Naive B cell (primary cell): Measurements from ENCODE around the gene VSIG1. TPM values are rescaled to one million over a fixed set of nuclear protein-coding genes. Genes with fewer than 3 reads are reported as not detected.

Source experiments
- ATAC-seq, 2 donors: fragments of 150-1000 bp; cut with Tn5 transposase; 2 replicates each; pipeline ENCODE4 v1.10.0; 2021; ENCODE audit warnings: low read depth in 2 of 2, mild to moderate bottlenecking in 2 of 2, moderate library complexity in 2 of 2
- DNase-seq: peaks from one replicate; pipeline ENCODE4 v3.0.0; 2022
- H3K27ac Mint-ChIP-seq, 6 donors: one replicate each; pipeline ENCODE4 v1.8.0; 2020 to 2022; ENCODE audit warnings: mild to moderate bottlenecking in 6 of 6, mixed read lengths in 6 of 6, moderate library complexity in 5 of 6, inconsistent platforms in 2 of 6
- H3K27me3 Mint-ChIP-seq, 3 donors: one replicate each; pipeline ENCODE4 v1.8.0; 2021 to 2022; ENCODE audit warnings: mixed read lengths in 3 of 3, mild to moderate bottlenecking in 1 of 3
- H3K36me3 Mint-ChIP-seq, 2 donors: one replicate each; pipeline ENCODE4 v1.8.0; 2020 to 2022; ENCODE audit warnings: mixed read lengths in 2 of 2, inconsistent platforms in 1 of 2, mild to moderate bottlenecking in 1 of 2
- H3K4me1 Mint-ChIP-seq, 3 donors: one replicate each; pipeline ENCODE4 v1.8.0; 2020 to 2022; ENCODE audit warnings: mixed read lengths in 3 of 3, inconsistent platforms in 1 of 3, mild to moderate bottlenecking in 1 of 3, moderate library complexity in 1 of 3
- H3K4me3 Mint-ChIP-seq, 8 donors: one replicate each; pipeline ENCODE4 v1.8.0; 2020 to 2022; ENCODE audit warnings: mild to moderate bottlenecking in 8 of 8, mixed read lengths in 8 of 8, moderate library complexity in 8 of 8, inconsistent platforms in 2 of 8
- H3K9me3 Mint-ChIP-seq, 7 donors: one replicate each; pipeline ENCODE4 v1.8.0; 2020 to 2022; ENCODE audit warnings: mixed read lengths in 7 of 7, mild to moderate bottlenecking in 5 of 7, inconsistent platforms in 2 of 7, moderate library complexity in 1 of 7
- polyA plus RNA-seq, 6 donors: library from polyadenylated mRNA; unstranded; fragments of 300-500 nt; fragmentation: Illumina TruSeq; gene quantifications; one replicate each; pipeline ENCODE4 v1.2.3, GENCODE V29; 2021; ENCODE audit warnings: low read depth in 6 of 6

Gene VSIG1
- under 1 TPM in 5 of 6 donors, not detected in 1; 0.09 to 0.80 (median 0.38) TPM for polyA plus RNA-seq

DNA sequence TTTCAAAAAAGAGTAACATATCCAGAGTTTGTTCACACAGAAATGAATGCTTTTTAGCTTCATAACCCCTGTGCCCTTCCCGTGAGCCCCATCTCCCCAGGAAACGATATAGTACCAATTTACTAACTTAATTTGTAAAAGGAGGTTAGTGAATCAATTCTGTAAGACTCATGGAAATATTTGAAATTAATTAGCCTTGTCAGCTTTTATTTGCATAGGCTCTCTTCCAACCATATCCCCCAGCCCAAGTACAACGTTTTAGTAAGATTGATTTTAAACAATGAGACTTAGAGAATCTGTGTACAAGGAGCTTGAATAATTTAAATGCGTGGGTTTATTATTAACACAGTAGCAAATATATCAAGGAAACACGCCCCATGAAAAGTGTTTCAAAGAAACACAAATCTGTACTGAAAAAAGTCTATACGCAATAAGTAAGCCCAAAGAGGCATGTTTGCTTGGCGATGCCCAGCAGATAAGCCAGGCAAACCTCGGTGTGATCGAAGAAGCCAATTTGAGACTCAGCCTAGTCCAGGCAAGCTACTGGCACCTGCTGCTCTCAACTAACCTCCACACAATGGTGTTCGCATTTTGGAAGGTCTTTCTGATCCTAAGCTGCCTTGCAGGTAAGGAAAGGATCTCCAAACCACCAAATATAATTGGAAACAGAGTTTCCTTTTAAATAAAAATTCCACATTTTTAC is at the start of gene VSIG1:
Gene VSIG1 (plus strand): TSS at position 512 of the 703 bp plus-strand sequence. CDS start 66 bp downstream, at position 578.
- ATAC-seq (no peak), DNase-seq (no peak)
- Mint-ChIP-seq H3K4me3 (no peak within 1 kb of the TSS), H3K9me3 (no peaks in the 10 kb centered on the region), H3K27ac (no peak within 1 kb of the TSS), H3K4me1 (no peaks in the 10 kb centered on the region), H3K27me3 (peaks cover 4 to 16% (median 10%) of the 10 kb centered on the region in 3 donors), H3K36me3 (no peaks in the 10 kb centered on the region)

GRCh38 chrX:107996124-107996523 is 48.7 kb upstream of the VSIG1 start:
- H3K27ac Mint-ChIP-seq, result no peak overlapping the region

DNA sequence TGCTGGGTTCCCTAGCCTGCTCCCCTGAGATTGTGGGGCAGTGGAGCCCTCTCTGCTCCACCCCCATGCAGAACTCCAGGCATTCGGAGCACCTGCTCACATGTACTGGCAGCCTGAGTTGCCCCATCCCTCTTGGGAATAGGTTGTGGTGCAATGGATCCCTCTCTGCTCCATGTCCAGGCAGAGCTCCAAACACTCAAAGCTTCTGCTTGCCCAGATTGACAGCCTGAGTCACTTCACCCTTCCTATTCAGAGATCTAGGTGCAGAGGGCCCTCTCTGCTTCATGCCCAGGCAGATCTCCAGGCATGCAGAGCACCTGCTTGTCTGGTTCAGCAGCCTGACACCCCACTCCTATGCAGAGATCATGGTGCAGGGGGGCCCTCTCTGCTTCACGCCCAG is 44.1 kb upstream of the VSIG1 start:
- H3K4me3 Mint-ChIP-seq, result no peak overlapping the region
- DNase-seq (no peak), ATAC-seq (no peak)
- no peaks in the 10 kb centered on the region for H3K4me1 Mint-ChIP-seq
- peaks cover 4 to 7% of the 10 kb centered on the region in 2 donors for H3K36me3 Mint-ChIP-seq
- H3K27me3 Mint-ChIP-seq, result peaks cover 5 to 8% (median 8%) of the 10 kb centered on the region in 3 donors
- H3K9me3 Mint-ChIP-seq, result peaks cover 1 to 15% (median 11%) of the 10 kb centered on the region in 7 donors
- peak overlapping the region in 1 of 6 donors; percentile 15 for H3K27ac Mint-ChIP-seq

More at GRCh38 chrX:107996124-107996523, 48.7 kb upstream of the VSIG1 start:
- ATAC-seq, result no peak
- no peak for DNase-seq
- Mint-ChIP-seq H3K9me3 (peaks cover 1 to 16% (median 7%) of the 10 kb centered on the region in 7 donors), H3K36me3 (peaks cover 4 to 7% of the 10 kb centered on the region in 2 donors), H3K4me1 (no peaks in the 10 kb centered on the region), H3K27me3 (peaks cover 0 to 28% (median 7%) of the 10 kb centered on the region in 3 donors), H3K4me3 (no peak overlapping the region)

DNA sequence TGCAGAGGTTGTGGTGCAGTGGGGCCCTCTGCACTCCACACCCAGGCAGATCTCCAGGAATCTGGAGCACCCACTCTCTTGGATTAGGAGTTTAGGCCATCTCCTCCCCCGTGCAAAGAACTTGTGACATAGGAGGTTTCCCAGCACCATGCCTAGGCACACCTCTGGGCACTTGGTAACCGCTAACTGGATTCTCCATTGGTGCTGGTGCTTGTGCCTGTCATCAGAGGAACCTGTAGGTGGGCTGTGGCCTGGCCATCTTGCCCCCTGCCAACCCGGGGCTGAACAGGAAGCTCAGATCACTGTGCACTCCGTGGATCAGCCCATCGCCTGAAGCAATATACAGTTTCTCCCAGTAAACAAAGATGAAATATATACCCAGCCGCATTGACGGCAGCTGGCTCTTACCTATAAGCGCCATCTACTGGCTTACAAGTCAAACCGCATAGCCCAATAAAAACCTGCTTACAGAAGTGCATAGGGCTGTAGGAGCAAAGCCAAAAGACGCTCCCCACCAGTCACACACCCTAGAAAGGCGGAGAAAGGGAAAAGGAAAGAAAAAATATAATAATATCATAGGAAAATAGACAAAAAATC is 43.5 kb upstream of the VSIG1 start:
- DNase-seq (no peak), ATAC-seq (peak in 1 of 2 donors; percentile 34)
- H3K27ac Mint-ChIP-seq, result no peak overlapping the region
- H3K4me3 Mint-ChIP-seq, result no peak overlapping the region
- H3K36me3 Mint-ChIP-seq, result peaks cover 4 to 7% of the 10 kb centered on the region in 2 donors
- H3K27me3 Mint-ChIP-seq, result peaks cover 5 to 8% (median 8%) of the 10 kb centered on the region in 3 donors
- no peaks in the 10 kb centered on the region for H3K4me1 Mint-ChIP-seq
- H3K9me3 Mint-ChIP-seq, result peaks cover 1 to 13% (median 10%) of the 10 kb centered on the region in 7 donors

GRCh38 chrX:108018656-108019381 is 26.0 kb upstream of the VSIG1 start:
- peaks cover 0 to 9% (median 7%) of the 10 kb centered on the region in 7 donors for H3K9me3 Mint-ChIP-seq
- peaks cover 0 to 8% (median 7%) of the 10 kb centered on the region in 3 donors for H3K4me1 Mint-ChIP-seq
- H3K27me3 Mint-ChIP-seq, result peaks cover 0 to 26% (median 4%) of the 10 kb centered on the region in 3 donors
- ATAC-seq (peak; percentile 44 to 62), DNase-seq (no peak)
- H3K27ac Mint-ChIP-seq, result peak overlapping the region in 2 of 6 donors; percentile 15 to 82
- H3K4me3 Mint-ChIP-seq, result peak overlapping the region in 5 of 8 donors; percentile 40 to 56 (median 49)
- no peaks in the 10 kb centered on the region for H3K36me3 Mint-ChIP-seq

- Mint-ChIP-seq H3K4me3 (peak overlapping the region in 2 of 8 donors; percentile 10 to 56), H3K9me3 (peaks cover 0 to 3% (median 1%) of the 10 kb centered on the region in 7 donors), H3K27ac (peak overlapping the region in 1 of 6 donors; percentile 11), H3K4me1 (peaks cover 0 to 8% (median 7%) of the 10 kb centered on the region in 3 donors), H3K36me3 (no peaks in the 10 kb centered on the region), H3K27me3 (peaks cover 0 to 27% (median 4%) of the 10 kb centered on the region in 3 donors)
- ATAC-seq, result no peak
- no peak for DNase-seq
Measured at GRCh38 chrX:108019382-108019875, 25.4 kb upstream of the VSIG1 start.

- ATAC-seq (no peak), DNase-seq (no peak)
- Mint-ChIP-seq H3K27ac (no peak overlapping the region), H3K4me3 (no peak overlapping the region), H3K36me3 (no peaks in the 10 kb centered on the region), H3K4me1 (peaks cover 0 to 8% (median 7%) of the 10 kb centered on the region in 3 donors), H3K27me3 (peaks cover 0 to 35% (median 9%) of the 10 kb centered on the region in 3 donors), H3K9me3 (peaks cover 0 to 2% (median 0%) of the 10 kb centered on the region in 7 donors)
Measured at GRCh38 chrX:108020631-108021030, 24.2 kb upstream of the VSIG1 start.

- DNase-seq (no peak), ATAC-seq (no peak)
- H3K4me1 Mint-ChIP-seq, result peaks cover 0 to 8% (median 7%) of the 10 kb centered on the region in 3 donors
- peaks cover 0 to 35% (median 9%) of the 10 kb centered on the region in 3 donors for H3K27me3 Mint-ChIP-seq
- no peaks in the 10 kb centered on the region for H3K36me3 Mint-ChIP-seq
- H3K27ac Mint-ChIP-seq, result no peak overlapping the region
- no peaks in the 10 kb centered on the region for H3K9me3 Mint-ChIP-seq
- no peak overlapping the region for H3K4me3 Mint-ChIP-seq
Measured at GRCh38 chrX:108022491-108023089, 22.3 kb upstream of the VSIG1 start.

- ATAC-seq (no peak), DNase-seq (no peak)
- H3K27ac Mint-ChIP-seq, result no peak overlapping the region
- peaks cover 0 to 20% (median 5%) of the 10 kb centered on the region in 3 donors for H3K27me3 Mint-ChIP-seq
- no peaks in the 10 kb centered on the region for H3K36me3 Mint-ChIP-seq
- no peak overlapping the region for H3K4me3 Mint-ChIP-seq
- H3K9me3 Mint-ChIP-seq, result no peaks in the 10 kb centered on the region
- H3K4me1 Mint-ChIP-seq, result peaks cover 0 to 1% (median 0%) of the 10 kb centered on the region in 3 donors
Measured at GRCh38 chrX:108025376-108025775, 19.5 kb upstream of the VSIG1 start.

GRCh38 chrX:108025954-108026600 is 18.8 kb upstream of the VSIG1 start:
- H3K36me3 Mint-ChIP-seq, result no peaks in the 10 kb centered on the region
- ATAC-seq (peak in 1 of 2 donors; percentile 54), DNase-seq (no peak)
- H3K9me3 Mint-ChIP-seq, result no peaks in the 10 kb centered on the region
- H3K4me1 Mint-ChIP-seq, result no peaks in the 10 kb centered on the region
- H3K27ac Mint-ChIP-seq, result no peak overlapping the region
- H3K4me3 Mint-ChIP-seq, result no peak overlapping the region
- H3K27me3 Mint-ChIP-seq, result peaks cover 0 to 18% (median 5%) of the 10 kb centered on the region in 3 donors

DNA sequence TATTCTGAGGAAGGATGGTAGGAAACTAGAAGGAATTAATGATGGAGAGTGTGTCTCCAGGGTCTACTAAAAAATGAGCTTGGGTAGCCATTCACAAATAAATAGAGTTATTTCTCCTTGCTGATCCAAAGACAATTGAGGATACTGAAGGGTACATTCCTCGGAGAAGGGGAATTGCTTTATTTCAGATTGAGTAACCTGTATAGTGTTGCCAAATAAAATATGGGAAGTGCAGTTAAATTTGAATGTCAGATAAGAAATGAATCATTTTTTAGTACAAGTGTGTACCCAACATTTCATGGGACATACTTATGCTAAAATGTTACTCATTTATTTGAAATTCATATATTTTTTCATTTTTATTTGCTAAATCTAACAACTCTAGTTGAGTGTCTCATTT is 16.0 kb upstream of the VSIG1 start:
- no peak for DNase-seq
- no peaks in the 10 kb centered on the region for H3K9me3 Mint-ChIP-seq
- ATAC-seq, result no peak
- H3K4me1 Mint-ChIP-seq, result no peaks in the 10 kb centered on the region
- H3K27ac Mint-ChIP-seq, result no peak overlapping the region
- peaks cover 0 to 9% (median 5%) of the 10 kb centered on the region in 3 donors for H3K27me3 Mint-ChIP-seq
- H3K4me3 Mint-ChIP-seq, result no peak overlapping the region
- H3K36me3 Mint-ChIP-seq, result no peaks in the 10 kb centered on the region

DNA sequence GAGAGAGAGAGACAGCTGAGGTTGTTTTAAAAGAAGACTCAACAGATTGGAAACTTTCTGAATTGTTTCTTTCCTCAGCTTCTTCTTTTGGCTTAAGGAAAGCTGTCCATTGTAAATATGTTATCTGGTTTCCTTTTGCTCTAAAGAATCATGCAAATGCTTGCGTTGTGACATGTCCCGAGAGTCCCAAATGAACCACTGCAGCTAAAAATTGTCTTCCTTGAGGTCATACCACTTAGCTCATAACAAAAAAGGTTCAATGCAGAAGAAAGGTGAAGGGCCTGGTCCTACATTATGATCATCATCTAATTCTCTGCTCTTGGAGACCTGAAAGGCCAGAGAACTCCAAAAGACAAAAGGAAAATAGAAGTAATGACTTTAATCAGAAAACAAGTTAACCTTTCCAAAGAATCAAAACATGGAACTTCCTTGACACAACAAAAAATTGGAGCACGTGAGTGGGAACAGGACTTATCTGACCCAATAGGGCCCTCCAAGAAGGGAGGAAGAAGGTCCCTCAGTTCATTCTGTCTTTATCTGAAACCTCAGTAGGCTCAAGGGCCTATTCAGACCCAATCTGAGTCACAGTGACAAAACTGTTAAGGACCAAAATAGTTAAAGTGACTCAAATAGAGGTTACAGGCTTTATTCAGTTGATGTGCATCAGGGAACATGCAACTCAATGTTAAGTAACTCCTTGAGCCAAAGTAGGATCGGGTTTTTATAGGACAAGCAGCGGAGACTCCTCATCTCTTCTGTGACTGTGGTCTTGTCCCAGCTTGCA is 14.7 kb upstream of the VSIG1 start:
- Mint-ChIP-seq H3K36me3 (no peaks in the 10 kb centered on the region), H3K27me3 (peaks cover 0 to 1% (median under 1%) of the 10 kb centered on the region in 3 donors), H3K4me3 (no peak overlapping the region), H3K27ac (no peak overlapping the region), H3K4me1 (no peaks in the 10 kb centered on the region), H3K9me3 (no peaks in the 10 kb centered on the region)
- no peak for ATAC-seq
- no peak for DNase-seq
